Measurements from ENCODE around the gene TRHDE.

The TRHDE gene

DNA sequence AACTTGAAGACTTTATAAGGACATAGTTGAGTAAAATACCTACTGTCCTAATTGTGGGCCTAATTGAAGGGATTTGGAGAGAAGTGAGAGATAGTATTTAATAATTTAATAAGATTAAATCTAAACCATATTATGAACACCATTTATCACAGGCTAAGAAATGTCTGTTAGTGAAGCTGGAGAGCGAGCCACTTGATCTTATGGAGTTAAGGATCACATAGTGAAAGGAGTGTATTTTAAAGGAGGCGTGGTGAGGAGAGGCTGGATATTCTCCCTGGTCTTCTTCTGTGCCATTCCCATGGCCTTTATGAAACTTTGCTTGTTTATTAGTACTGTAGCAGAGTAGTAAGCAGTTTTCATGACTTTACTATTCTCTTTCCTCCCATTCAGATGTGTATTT, 172.4 kb downstream of the TRHDE start:
- DNase-seq (ENCODE audit: low spot score), result no peak

DNA sequence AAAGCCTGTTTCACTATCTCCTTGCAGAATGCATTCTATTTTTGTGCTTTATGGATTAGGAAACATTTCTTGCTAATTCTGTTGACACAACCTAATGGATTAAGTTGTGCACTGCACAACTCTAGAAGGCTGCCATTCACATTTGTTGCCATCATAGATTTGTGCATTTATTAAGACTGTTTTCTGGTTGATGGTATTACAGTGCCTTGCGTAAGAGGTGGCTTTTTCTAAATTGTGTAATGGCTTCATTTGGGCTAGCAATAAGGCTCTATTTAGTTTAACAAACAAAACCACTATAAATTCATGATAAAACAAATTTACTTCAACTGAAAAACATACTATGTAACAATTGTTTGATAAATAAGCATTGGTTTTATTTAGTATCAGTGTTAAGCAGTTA, 175.9 kb downstream of the TRHDE start:
- DNase-seq (ENCODE audit: low spot score), result no peak

DNA sequence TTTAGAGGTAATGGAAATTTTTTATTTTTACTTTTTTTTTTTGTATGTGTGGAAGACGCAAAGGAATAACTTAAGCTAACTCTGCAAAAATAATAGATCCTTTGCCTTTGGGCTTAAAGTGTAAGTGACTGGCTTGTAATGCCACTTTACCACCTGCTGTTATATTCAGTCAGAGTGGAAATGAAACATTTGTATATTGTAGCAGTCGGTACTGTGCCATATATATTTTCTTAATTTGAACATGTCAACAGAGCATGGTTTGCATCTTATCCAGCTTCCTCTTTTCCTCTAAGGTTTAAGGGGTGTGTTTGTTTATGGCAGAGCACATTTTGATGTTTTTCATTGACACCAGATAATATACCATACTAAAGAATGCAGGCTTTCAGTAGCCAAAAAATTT, 176.6 kb downstream of the TRHDE start:
- no peak for DNase-seq (ENCODE audit: low spot score)

DNA sequence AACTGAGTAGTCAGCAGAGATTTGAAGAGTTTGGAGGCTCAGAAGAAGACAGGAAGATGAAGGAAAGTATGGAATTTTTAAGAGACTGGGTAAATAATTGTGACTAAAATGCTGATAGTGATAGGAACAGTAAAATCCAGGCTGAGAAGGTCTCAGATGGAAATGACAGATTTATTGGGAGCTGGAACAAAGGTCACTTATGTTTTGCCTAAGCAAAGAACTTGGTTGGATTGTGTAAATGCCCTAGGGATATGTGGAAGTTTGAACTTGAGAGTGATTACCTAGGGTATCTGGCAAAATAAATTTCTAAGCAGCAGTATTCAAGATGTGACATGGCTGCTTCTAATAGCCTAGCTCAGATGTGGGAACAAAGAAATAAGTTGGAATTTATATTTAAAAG, 180.9 kb downstream of the TRHDE start:
- DNase-seq (ENCODE audit: low spot score), result no peak

DNA sequence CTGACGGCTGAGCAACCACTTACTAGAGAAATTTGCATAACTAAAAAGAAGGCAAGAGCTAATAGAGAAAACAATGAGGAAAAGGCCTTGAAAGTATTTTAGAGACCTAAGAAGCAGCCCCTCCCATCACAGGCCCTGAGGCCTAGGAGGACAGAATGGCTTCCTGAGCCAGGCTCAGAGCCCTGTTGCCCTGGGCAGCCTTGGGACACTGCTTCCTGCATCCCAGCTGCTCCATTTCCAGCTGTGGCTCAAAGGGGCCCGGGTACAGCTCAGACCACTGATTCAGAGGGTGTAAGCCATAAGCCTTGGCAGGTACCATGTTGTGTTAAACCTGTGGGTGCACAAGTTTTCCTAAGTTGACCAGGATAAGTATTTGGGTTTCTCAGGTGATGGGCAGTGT, 181.4 kb downstream of the TRHDE start:
- DNase-seq (ENCODE audit: low spot score), result no peak

DNA sequence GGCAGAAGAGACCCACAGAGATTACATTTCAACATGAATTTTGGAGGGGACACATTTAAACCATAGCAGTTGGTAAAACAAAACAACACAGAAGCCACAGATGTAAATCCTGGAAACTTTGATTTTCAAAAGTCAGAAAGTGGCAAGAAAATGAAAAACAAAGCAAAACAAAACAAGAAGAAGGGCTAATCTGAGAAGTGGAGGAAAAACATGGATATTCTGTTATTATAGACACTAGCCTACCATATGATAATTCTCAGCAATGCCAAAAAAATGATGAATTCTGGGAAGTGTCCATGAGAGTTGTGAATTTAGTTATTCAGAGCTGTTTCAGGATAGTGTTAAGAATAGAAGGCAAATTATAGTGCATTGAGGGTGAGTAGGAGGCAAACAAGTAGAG, 192.3 kb downstream of the TRHDE start:
- no peak for DNase-seq (ENCODE audit: low spot score)

DNA sequence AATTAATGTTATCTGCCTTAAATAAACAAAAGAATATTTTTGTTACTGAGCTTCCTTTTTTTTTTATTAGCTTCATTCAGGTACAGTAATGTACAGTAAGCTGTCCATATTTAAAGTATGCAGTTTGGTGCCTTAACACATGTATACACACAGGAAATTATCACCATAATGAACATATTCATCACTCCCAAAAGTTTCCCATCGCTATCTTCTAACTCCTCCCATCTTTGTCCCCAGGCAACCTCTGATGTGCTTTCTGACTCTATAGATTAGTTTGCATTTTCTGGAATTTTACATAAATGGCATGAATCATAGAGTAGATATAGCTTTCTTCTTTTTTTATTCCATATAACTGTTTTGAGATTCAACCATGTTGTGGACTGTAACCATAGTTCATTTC, 193.0 kb downstream of the TRHDE start:
- DNase-seq (ENCODE audit: low spot score), result no peak

DNA sequence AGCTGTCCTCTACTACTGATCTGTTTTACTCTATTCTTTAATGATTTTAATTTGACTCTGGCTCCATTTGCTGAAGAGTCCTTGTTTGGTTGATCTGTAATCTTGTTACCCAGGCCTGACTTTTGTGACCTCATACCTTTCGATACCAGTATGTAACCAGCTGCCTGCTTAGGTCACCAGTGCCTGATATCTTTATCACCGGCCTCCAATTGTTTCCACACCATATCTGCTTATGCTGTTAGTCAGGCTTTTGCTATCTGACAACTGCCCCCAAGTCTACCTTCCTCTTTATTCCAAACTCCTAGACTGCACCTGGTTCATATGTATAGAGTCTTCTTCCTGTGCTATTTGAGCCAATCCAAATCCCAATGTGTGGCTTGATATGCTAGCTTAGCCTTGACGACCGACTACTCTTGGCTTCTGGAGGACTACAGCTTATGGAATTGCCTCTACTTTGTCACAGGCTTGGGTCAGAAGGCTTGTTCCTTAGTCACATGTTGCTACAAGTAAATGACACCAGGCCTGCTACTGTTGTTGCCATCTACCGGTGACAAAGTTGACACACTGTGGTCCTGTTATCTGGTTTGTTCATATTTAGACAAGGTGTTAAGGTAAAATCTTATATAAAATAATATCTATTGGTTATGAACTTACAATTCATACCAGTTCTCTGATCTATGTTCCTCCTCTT, 193.9 kb downstream of the TRHDE start:
- DNase-seq (ENCODE audit: low spot score), result no peak

DNA sequence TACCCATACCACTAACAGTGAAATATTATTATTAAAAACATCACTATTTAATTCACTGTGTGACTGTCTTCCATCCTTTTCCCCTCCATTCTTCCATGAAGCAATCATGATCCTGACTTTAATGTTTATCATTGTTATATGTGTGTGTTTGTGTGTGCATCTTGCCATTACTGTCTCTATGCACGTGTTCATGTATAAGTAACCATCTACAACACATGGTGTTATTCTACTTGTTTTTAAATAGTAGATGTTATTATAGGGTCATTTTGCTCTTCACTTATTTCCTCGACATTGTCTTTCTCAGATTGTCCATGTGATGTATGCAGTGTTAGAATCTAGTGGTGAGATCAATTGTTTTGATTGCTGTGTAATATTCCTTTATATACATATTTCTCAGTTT, 195.8 kb downstream of the TRHDE start:
- no peak for DNase-seq (ENCODE audit: low spot score)

DNA sequence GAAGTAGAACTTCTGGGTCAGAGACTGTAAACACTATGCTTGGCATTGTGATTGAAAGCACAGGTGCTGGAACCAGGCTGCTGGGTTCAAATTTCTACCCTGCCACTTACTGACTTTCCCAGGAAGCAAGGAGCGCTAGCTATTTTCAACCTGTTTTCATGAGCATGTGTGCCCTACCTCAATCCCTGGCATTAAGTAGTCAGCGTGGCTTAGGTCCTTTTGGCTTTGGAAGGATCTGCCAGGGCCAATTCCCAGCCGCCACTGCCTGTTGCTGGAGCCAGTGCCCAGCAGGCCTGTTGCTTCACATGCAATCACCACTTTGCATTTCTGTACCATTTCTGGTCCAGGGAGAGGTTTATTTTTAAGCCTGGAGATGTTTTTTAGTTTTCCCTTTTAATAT, 196.3 kb downstream of the TRHDE start:
- DNase-seq (ENCODE audit: low spot score), result no peak

DNA sequence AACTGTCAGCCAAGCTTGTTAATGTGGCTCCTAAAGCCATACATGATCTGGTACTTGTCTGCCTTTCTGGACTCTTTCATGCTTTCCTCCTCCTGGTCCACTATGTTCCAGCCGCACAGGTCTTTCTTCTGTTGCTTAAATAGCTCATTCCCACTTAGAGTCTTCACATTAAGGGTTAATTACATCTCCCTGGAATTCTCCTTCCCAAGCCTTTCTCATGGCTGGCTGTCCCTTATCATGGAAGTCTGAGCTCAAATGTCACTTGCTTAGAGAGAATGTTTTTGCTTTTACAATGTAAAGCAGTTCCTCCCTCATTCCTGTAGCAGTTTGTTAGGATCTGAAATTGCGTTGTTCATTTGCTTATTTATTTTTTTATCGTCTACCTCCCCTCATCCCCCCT, 199.6 kb downstream of the TRHDE start:
- DNase-seq (ENCODE audit: low spot score), result no peak

DNA sequence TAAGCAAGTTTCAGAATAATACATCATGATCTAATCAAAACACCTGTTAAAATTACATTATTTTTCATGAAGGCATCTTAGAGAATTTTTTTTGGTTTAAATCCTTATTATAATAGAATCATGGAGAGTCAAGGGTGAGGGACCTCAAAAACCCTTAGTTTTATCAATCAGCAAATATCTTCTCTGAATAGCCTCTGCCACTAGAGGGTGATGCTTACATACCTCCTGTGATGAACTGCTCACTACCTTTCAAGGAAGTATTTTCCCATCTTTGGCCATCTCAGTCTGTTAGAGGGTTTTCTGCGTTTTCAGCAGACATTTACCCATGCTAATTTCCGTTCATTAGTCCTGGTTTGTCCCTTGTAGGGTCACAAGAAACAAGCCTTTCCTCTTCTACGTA, 200.2 kb downstream of the TRHDE start:
- no peak for DNase-seq (ENCODE audit: low spot score)

DNA sequence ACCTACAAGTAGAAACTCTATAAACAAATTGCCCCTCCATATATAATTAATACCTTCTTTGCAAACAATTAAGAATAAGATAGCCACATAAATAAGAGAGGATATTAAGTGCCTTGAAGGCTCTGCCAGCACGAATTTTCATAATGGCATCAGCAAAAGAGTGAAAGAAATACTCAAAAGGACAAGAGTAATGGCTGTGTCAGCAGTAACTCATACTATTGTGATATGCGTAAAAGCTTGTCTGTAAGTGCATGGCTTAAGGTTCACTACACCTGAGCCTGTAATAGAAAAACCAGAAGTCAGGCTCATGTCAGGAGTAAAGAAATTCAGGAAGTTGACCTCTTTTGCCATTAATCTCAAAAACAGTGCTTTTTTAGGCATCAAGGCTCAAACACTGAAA, 204.1 kb downstream of the TRHDE start:
- no peak for DNase-seq (ENCODE audit: low spot score)

DNA sequence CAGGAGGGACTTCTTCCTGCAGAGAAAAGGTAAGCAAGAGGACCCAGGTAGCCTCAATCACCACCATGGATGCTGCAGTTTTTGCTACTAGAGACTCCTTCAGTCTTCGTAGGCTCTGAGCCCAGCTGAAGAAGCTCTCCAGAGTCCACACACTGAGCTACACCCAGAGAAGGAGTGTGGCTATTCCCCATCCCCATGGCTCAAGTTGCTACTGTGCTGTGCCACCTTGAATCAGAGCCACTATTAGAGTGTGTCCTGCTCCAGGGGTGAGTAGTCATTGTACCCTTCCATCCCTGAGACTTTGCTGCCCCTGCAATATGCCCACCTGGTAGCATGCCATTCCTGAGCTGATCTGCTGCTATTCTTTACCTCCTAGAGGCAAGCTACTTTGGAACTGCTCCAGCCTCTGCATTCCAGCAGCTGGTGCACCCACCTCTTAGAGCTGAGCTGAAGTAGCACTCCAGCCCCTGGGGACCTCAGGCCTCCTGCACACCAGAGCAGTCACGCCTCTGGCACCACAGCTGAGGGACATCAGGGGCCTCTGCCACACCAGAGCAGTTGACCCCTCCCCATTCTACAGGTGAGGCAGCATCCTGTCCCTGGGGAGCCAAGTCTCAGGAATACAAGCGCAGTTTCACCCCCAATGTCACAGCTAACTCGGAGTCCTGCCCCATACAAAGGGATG, 213.0 kb downstream of the TRHDE start:
- DNase-seq (ENCODE audit: low spot score), result no peak

DNA sequence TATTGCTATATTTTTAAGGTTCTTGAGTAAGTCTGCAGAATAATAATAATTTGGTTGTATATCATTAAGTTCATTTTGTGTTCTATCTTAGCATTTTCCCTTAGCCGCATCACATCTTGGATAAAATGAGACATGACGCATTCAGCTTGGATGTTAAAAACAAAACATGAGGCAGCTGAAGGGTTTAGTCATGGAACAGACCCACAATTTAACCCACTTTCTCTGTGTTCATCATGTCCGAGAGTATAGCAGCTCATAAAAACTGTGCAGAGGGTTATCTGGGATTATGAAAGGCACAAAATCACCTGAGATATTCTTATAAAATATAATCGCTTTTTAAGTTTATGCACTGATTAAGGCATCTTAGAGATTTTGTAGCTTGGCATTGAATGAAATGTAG, 219.3 kb downstream of the TRHDE start:
- DNase-seq (ENCODE audit: low spot score), result no peak

DNA sequence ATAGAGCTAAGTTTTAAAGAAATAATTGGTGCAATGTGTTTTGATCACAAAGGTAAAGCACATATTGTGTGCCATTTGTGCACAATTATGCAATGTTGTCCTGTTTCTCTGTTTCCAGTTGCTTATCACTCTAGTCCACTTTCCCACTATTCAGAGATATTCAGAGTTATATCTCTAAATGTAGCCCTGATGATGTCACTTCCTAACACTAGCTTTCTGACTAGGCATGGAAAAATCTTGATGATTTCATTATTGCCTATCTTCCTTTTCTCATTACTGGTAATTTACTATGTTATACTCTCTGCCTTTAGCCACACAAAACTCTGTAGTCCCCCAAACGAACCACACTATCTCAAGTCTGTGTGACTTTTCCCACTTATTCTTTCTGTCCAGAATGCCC, 221.2 kb downstream of the TRHDE start:
- DNase-seq (ENCODE audit: low spot score), result no peak

DNA sequence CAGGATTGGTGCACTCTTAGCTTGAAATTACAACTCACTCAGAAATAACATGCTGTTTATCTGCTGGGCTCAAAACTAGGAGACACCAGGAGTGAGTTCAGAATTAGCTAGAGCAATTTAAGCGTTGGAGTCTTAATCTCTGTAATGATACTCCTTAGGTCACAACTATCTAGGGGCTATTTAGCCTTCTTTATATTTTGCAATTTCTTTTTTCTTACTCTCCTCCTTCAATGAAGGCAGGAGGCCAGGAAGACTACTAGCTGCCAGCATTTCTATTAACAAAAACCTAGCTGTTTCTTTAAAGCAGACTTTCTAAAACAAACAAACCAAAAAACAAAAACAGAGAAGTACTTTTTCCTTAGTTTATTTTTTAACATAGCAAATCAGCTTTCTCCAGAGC, 226.2 kb downstream of the TRHDE start:
- DNase-seq (ENCODE audit: low spot score), result no peak

DNA sequence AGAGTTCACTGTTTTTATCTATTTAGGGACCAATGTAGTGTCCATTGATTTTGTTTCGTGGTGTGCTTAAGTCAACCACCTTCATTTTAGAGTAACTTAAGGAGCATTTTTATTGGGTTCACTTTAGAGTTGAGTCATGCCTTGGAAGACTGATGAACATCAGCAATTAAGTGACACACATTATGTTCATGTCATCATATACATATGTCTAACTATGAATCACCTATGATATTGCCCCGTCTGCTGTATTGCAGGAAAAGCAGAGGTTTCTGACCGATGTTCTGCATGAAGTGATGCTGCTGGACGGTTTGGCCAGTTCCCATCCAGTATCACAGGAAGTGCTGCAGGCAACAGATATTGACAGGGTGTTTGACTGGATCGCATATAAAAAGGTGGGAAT, 227.1 kb downstream of the TRHDE start:
- DNase-seq (ENCODE audit: low spot score), result no peak

DNA sequence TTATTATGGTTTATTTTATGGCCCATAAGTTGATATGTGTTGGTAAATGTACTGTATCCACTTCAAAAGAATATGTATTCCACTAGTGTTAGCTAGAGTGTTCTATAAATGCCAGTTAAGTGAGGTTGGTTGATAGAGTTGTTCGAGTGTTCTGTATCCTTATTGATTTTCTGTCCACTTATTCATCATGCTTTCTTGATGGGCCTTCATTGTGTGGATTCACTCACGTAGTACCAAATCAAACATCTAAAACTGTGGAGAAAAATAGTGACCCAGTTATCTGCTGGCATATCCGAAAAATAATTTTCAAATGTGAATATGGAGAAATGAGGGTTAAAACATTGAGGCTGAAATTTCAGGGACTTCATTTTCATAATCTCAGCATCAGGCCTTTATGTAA, 230.4 kb downstream of the TRHDE start:
- no peak for DNase-seq (ENCODE audit: low spot score)

DNA sequence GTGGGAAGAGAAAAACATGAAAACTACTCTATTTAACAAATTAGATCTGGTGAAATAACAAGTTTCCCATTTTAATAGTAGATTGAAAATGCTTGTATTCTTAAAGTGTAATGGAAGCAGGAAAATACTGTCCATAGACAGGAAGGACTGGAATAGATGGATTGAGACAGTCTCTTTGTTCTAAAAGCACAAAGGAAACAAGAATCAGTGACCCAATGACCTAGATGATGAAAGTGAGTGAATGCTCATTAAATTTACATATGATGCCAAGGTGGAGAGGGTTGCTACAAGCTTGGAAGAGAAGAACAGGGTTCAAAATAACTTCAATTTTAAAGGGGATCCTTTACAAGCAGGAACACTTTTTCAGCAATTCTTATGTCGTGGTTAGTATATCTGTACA, 233.1 kb downstream of the TRHDE start:
- no peak for DNase-seq (ENCODE audit: low spot score)

DNA sequence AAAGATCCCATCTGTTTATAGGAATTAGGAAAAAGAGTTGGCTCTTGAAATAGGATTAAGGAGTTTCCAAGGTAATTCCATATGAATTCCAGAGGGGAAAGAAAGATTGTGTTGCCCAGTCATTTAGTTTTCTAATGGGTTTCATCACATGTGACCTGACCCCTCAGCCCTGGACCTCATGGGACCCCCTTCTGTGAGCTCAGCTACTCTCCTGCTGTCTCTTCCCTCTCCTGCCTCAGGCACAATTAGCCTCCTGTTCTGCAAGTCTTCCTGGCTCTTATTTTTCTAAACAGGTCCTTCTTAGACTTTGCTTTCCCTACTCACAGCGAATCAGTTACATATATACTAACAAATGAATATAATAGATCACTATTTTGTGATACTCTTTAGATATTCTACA, 237.7 kb downstream of the TRHDE start:
- no peak for DNase-seq (ENCODE audit: low spot score)

DNA sequence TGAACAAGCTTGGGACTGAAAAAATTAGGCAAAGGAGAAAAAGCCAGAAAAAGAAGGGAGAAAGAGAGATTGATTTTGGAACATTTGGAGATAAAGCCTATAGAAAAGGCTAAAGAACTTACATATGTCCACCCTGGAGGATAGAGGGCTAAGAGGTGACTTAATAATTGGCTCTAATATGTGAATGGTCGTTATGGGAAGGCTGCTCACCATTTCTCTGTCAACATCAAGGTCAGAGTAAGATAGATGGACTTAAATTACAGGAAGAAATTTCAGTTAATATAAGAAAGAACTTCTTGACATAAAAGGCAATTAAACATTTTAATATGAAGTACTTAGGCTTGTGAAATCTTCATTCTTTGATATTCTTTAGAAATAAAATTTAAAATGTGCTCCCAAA, 238.6 kb downstream of the TRHDE start:
- no peak for DNase-seq (ENCODE audit: low spot score)

DNA sequence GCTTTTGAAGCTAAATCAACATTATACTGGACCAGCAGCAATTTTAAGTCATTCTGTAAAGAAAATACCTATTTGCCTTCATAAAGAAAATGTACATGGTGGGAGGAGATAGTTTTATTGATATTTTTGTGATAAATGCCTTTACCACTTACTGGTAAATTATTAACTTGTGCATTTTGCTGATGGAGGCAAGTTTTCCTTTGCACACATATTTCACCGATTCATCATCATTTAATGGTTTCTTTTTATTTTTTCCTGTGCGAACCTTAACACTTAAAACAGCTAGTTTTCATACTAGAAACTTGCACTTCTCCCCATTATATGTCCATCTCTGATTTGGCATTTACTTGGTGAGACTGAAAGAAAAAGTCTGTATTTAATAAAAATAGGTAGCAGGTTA, 239.3 kb downstream of the TRHDE start:
- DNase-seq (ENCODE audit: low spot score), result no peak

DNA sequence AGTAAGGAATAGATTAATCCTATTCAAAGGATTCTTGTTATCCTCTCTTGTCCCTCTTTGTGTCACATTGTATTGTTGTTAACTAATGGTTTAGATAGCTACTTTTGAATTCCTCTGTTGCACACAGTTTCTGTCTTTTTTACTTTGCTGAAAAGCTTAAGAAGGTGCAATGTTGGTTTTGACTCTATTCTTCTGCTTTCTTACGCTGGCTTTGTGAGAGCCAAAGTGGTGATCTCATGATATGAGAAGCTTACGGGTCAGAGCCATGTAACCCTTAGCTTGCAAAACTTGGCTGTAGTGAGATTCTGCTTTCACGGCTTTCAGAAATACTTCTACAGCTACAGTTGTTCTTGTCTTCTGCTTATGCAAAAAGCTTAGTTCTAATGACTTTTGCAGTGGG, 239.7 kb downstream of the TRHDE start:
- no peak for DNase-seq (ENCODE audit: low spot score)
